ENCODE measurements around the gene THTPA. TPM values are rescaled to one million over a fixed set of nuclear protein-coding genes. Genes with fewer than 3 reads are reported as not detected.

Gene THTPA
- total and polyA plus RNA-seq, 2 of the 13 experiments (the other 11 are each of a cell fraction or from before 2014, with no cell fraction given), result 7.4 to 8.7 TPM

DNA sequence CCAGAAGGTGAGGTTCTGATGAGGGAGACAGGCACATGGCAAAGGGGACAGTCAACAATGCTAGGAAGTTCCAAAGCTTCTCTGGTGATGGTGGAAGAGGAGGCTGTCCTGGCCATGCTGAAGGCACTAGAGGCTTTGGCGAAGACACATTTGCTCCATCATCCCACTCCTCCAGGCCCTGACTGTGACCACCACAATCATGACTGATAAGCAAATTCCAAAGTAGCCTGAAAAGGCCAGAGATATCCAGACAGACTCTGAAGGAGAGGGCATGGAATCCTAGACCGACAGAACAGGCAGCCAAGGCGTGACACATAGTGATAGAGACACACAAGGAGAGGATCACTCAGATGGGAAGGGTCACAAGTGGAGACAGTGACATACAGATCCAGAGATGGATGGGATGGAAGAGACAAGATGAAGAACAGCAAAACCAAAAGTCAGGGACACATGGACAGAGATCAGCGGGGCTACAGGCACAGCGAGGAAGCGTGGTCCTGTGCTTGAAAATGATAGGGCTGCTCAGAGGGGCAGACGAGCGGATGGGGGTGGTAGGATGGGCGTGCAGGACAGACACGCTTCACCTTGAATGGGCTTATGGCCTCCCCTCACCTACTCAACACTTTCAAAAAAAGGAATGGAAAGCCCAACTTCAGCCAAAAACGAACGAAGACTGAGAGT, 5.8 kb upstream of the THTPA start:
- ATAC-seq (no peak), DNase-seq (ENCODE audit: low spot score) (no peak), FAIRE-seq (no peak)
- Histone ChIP-seq H3K4me1 (ENCODE audit: insufficient read depth, low read length) (peaks cover 75% of the 10 kb centered on the region), H3K79me2 (ENCODE audit: insufficient read depth, low read length) (no peaks in the 10 kb centered on the region), H3K36me3 (replicated peaks in 1 of 2; ENCODE audit: control insufficient read depth in 1 of 2, insufficient read depth in 2 of 2, low read length in 2 of 2) (no peaks in the 10 kb centered on the region), H3K4me2 (ENCODE audit: low read depth, low read length) (peak overlapping the region; percentile 90), H3K4me3 (replicated peaks in 1 of 3; ENCODE audit: insufficient read depth in 1 of 3, low read depth in 2 of 3, low read length in 3 of 3) (peak overlapping the region; percentile 66 to 84 (median 79)), H4K20me1 (ENCODE audit: insufficient read depth, low read length) (no peaks in the 10 kb centered on the region), H3K9ac (ENCODE audit: insufficient read depth, low read depth, low read length) (peak overlapping the region; percentile 75; the same call in 1 of the 2 replicates), H3K27ac (ENCODE audit: extremely low read length, insufficient read depth, low read length) (no peak overlapping the region), H3K27me3 (ENCODE audit: control insufficient read depth in 1 of 2, insufficient read depth in 2 of 2, low read length in 2 of 2) (no peaks in the 10 kb centered on the region; a peak in 1 of 5 replicates), H3K9me3 (ENCODE audit: low read length) (no peaks in the 10 kb centered on the region), H2AFZ (ENCODE audit: low read length) (no peak overlapping the region)
- no TSS peak for BruUV-seq (replicated peaks)
- intact Hi-C loops (cut with micrococcal nuclease; ENCODE audit: unreplicated experiment) (no loop called here), in situ Hi-C loops (cut with HindIII; ENCODE audit: extremely low pct_ligation_motif_present, low pct_unique_long_range_greater_than_20kb) (no loop called here)
- POLR2A ChIA-PET, result interaction anchor here (0.9 to 2.3 kb wide), 3 partner anchors 13 to 229 kb away, joined by 3 to 6 read pairs (median 5); partner anchors contain the start of gene PABPN1
- CTCF ChIA-PET (ENCODE audit: low intra/inter-chr PET ratio, low total read pairs), result interaction anchor here (1.0 kb wide), 1 partner anchor 11 kb away, joined by 3 read pairs; no protein-coding TSS in a partner anchor
- 82% methylated on average over 12 of the region's 12 CpGs for WGBS (ENCODE audit: low lambda C conversion rate)
- TF ChIP-seq ZNF781 (CRISPR knock-in tag; IDR thresholded peaks at IDR 0.05; ENCODE audit: borderline replicate concordance, not compliant biosample characterization) (no peak), ATF7-NPFF (CRISPR knock-in tag; IDR thresholded peaks at IDR 0.05; ENCODE audit: low read depth) (0 out of 2 replicates have a peak, but pooled peaks have one; percentile 25), FLYWCH1 (CRISPR knock-in tag; IDR thresholded peaks at IDR 0.05) (no peak), ZNF441 (CRISPR knock-in tag; IDR thresholded peaks at IDR 0.05; ENCODE audit: borderline replicate concordance) (no peak), NFKBIZ (CRISPR knock-in tag; IDR thresholded peaks at IDR 0.05) (peak; percentile 33; the same call in 1 of the 2 replicates), CBX2 (IDR thresholded peaks at IDR 0.05; ENCODE audit: low read depth, low read length) (no peak), CBX2 (CRISPR knock-in tag; IDR thresholded peaks at IDR 0.05; ENCODE audit: low read depth) (0 out of 2 replicates have a peak, but pooled peaks have one; percentile 67), TBX2 (CRISPR knock-in tag; IDR thresholded peaks at IDR 0.05; ENCODE audit: borderline replicate concordance) (no peak), SMAD1 (CRISPR knock-in tag; IDR thresholded peaks at IDR 0.05; ENCODE audit: borderline replicate concordance, low read depth) (no peak), SPEN (CRISPR knock-in tag; IDR thresholded peaks at IDR 0.05; ENCODE audit: low read depth) (no peak), ZNF333 (CRISPR knock-in tag; IDR thresholded peaks at IDR 0.05; ENCODE audit: borderline replicate concordance) (peak; percentile 54; the same call in 1 of the 2 replicates), HCFC1 (IDR thresholded peaks at IDR 0.05; ENCODE audit: low read depth, low read length) (no peak), HOXA3 (CRISPR knock-in tag; IDR thresholded peaks at IDR 0.05) (no peak), ZNF124 (CRISPR knock-in tag; IDR thresholded peaks at IDR 0.05) (no peak), ZNF256 (CRISPR knock-in tag; conservative IDR thresholded peaks at IDR 0.05) (no peak), ESRRA (CRISPR knock-in tag; IDR thresholded peaks at IDR 0.05; ENCODE audit: low read depth) (no peak), ZNF570 (CRISPR knock-in tag; IDR thresholded peaks at IDR 0.05; ENCODE audit: borderline replicate concordance) (no peak), ZNF800 (CRISPR knock-in tag; IDR thresholded peaks at IDR 0.05) (no peak), ZFP36 (IDR thresholded peaks at IDR 0.05; ENCODE audit: borderline replicate concordance, low read depth, low read length, partially characterized antibody) (no peak), MYNN (CRISPR knock-in tag; IDR thresholded peaks at IDR 0.05; ENCODE audit: low read depth) (no peak), TCF12 (IDR thresholded peaks at IDR 0.05) (no peak), TCF12 (CRISPR knock-in tag; IDR thresholded peaks at IDR 0.05) (no peak), ZFP36L1 (CRISPR knock-in tag; IDR thresholded peaks at IDR 0.05) (no peak)

Data from HepG2 (cell line).